ENCODE measurements around the gene ALPG. TPM values are rescaled to one million over a fixed set of nuclear protein-coding genes. Genes with fewer than 3 reads are reported as not detected.

ALPG gene
- total and polyA plus RNA-seq, 2 of the 13 experiments (the other 11 are each of a cell fraction or from before 2014, with no cell fraction given) = not detected

GRCh38 chr2:232455426-232456255 lies 49.0 kb downstream of the ALPG start, which contains the start of gene ALPI:
ALPI (plus strand) TSS chr2:232456153; CDS start chr2:232456200, 47 bp downstream.
- peak; percentile 9; the same call in 2 of the 3 replicates for ATAC-seq
- 26% methylated on average over 12 of the region's 14 CpGs for WGBS (ENCODE audit: low lambda C conversion rate)
- H3K27ac ChIP-seq (ENCODE audit: extremely low read length, insufficient read depth, low read length) = no peak within 1 kb of the TSS

GRCh38 chr2:232456296-232457120 lies 49.9 kb downstream of the ALPG start:
- H3K27me3 ChIP-seq (ENCODE audit: control insufficient read depth in 1 of 2, insufficient read depth in 2 of 2, low read length in 2 of 2) = peaks cover 8 to 63% of the 10 kb centered on the region in 2 experiments; a peak in 4 of 5 replicates
- no peaks in the 10 kb centered on the region; the same call in 1 of the 2 replicates for H4K20me1 ChIP-seq (ENCODE audit: insufficient read depth, low read length)
- WGBS (ENCODE audit: low lambda C conversion rate) = 59% methylated on average over 9 of the region's 27 CpGs
- H3K4me1 ChIP-seq (ENCODE audit: insufficient read depth, low read length) = 0 out of 2 replicates have a peak, but pooled peaks cover 7% of the 10 kb centered on the region
- no peak overlapping the region for H3K27ac ChIP-seq (ENCODE audit: extremely low read length, insufficient read depth, low read length)
- H3K9me3 ChIP-seq (ENCODE audit: low read length) = no peaks in the 10 kb centered on the region
- ChIA-PET POLR2A (no interaction called here), CTCF (ENCODE audit: low intra/inter-chr PET ratio, low total read pairs) (no interaction called here)
- H3K4me3 ChIP-seq (replicated peaks in 1 of 3; ENCODE audit: insufficient read depth in 1 of 3, low read depth in 2 of 3, low read length in 3 of 3) = no peak overlapping the region
- FAIRE-seq = no peak
- H3K9ac ChIP-seq (ENCODE audit: insufficient read depth, low read depth, low read length) = no peak overlapping the region
- TF ChIP-seq ZNF12 (CRISPR knock-in tag; IDR thresholded peaks at IDR 0.05) (no peak), ZNF891 (CRISPR knock-in tag; IDR thresholded peaks at IDR 0.05) (0 out of 2 replicates have a peak, but pooled peaks have one; percentile 44), RAD51 (IDR thresholded peaks at IDR 0.05; ENCODE audit: borderline replicate concordance) (no peak), ZNF746 (CRISPR knock-in tag; IDR thresholded peaks at IDR 0.05) (no peak)
- intact Hi-C loops (cut with micrococcal nuclease; ENCODE audit: unreplicated experiment) = no loop called here
- H3K36me3 ChIP-seq (replicated peaks in 1 of 2; ENCODE audit: control insufficient read depth in 1 of 2, insufficient read depth in 2 of 2, low read length in 2 of 2) = no peaks in the 10 kb centered on the region
- in situ Hi-C loops (cut with HindIII; ENCODE audit: extremely low pct_ligation_motif_present, low pct_unique_long_range_greater_than_20kb) = loop anchor here (5.0 kb wide), 1 partner anchor 61 kb away; no protein-coding TSS in a partner anchor
- no peaks in the 10 kb centered on the region for H3K79me2 ChIP-seq (ENCODE audit: insufficient read depth, low read length)
- DNase-seq (ENCODE audit: low spot score) = no peak
- peak; percentile 10 for ATAC-seq
- no peak overlapping the region for H2AFZ ChIP-seq (ENCODE audit: low read length)
- H3K4me2 ChIP-seq (ENCODE audit: low read depth, low read length) = no peak overlapping the region
- BruUV-seq (replicated peaks) = no TSS peak

More at GRCh38 chr2:232455426-232456255, 49.0 kb downstream of the ALPG start, which contains the start of gene ALPI:
- in situ Hi-C loops (cut with HindIII; ENCODE audit: extremely low pct_ligation_motif_present, low pct_unique_long_range_greater_than_20kb) = loop anchor here (5.0 kb wide), 1 partner anchor 62 kb away; no protein-coding TSS in a partner anchor
- H3K36me3 ChIP-seq (replicated peaks in 1 of 2; ENCODE audit: control insufficient read depth in 1 of 2, insufficient read depth in 2 of 2, low read length in 2 of 2) = no peaks in the 10 kb centered on the region
- intact Hi-C loops (cut with micrococcal nuclease; ENCODE audit: unreplicated experiment) = no loop called here
- no peaks in the 10 kb centered on the region; the same call in 1 of the 2 replicates for H4K20me1 ChIP-seq (ENCODE audit: insufficient read depth, low read length)
- no peaks in the 10 kb centered on the region for H3K79me2 ChIP-seq (ENCODE audit: insufficient read depth, low read length)
- no peak within 1 kb of the TSS for H3K4me3 ChIP-seq (replicated peaks in 1 of 3; ENCODE audit: insufficient read depth in 1 of 3, low read depth in 2 of 3, low read length in 3 of 3)
- H2AFZ ChIP-seq (ENCODE audit: low read length) = no peak within 1 kb of the TSS
- TF ChIP-seq ZFX (CRISPR knock-in tag; IDR thresholded peaks at IDR 0.05; ENCODE audit: low read depth) (0 out of 2 replicates have a peak, but pooled peaks have one; percentile 11), NCOA2 (CRISPR knock-in tag; IDR thresholded peaks at IDR 0.05) (no peak), ZNF891 (CRISPR knock-in tag; IDR thresholded peaks at IDR 0.05) (peak; percentile 21; the same call in 1 of the 2 replicates)
- no peak within 1 kb of the TSS for H3K9ac ChIP-seq (ENCODE audit: insufficient read depth, low read depth, low read length)
- BruUV-seq (replicated peaks) = no TSS peak
- ChIA-PET CTCF (ENCODE audit: low intra/inter-chr PET ratio, low total read pairs) (no interaction called here), POLR2A (no interaction called here)
- H3K4me2 ChIP-seq (ENCODE audit: low read depth, low read length) = no peak within 1 kb of the TSS
- no peak for DNase-seq (ENCODE audit: low spot score)
- no peak for FAIRE-seq
- H3K4me1 ChIP-seq (ENCODE audit: insufficient read depth, low read length) = 0 out of 2 replicates have a peak, but pooled peaks cover 7% of the 10 kb centered on the region
- H3K27me3 ChIP-seq (ENCODE audit: control insufficient read depth in 1 of 2, insufficient read depth in 2 of 2, low read length in 2 of 2) = peaks cover 9 to 61% of the 10 kb centered on the region in 2 experiments; a peak in 4 of 5 replicates
- no peaks in the 10 kb centered on the region for H3K9me3 ChIP-seq (ENCODE audit: low read length)

Measured in HepG2 (cell line).